ELF-1 (cell line): ENCODE data around the gene NDOR1.
"Not testable (repeated sequence)": the region's sequence is repeated elsewhere in the genome, so short reads cannot be mapped to it uniquely, and the experiment has no call there.

ENCODE experiments used
- DNase-seq: peaks from one replicate; pipeline ENCODE4 v3.0.0-alpha.2; 2016; ENCODE audit warnings: low read depth, low spot score

The NDOR1 gene

DNA sequence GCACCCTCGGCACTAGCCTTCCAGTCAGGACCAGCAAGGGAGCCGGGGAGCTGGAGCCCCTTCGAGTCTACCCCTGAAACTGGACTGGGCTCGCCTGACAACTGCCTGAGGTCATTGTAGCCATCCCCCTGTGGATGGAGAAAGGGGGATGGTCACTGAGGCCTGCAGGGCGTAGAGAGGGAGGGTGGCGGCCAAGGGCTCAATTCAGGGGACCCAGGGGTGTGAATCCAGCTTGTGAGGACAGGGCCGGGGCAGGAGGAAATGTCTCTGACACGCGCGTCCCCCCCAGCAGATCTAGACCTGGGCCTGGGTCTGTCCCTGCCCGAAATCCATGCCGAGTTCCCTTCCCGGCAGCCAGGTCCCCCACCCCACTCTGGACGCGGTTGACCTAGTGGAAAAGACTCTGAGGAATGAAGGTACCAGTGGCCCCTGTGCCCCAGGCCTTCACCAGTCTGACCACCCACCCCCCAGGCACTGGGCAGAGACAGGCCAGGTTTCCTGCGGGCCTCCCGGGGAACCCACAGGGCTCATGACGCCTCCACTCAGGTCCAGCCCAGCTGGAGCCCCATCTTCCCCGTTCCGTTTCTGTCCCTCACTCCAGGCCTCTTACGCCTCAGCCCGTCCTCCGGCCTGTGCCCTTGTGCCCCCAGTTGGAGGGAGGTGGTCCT, 26.0 kb downstream of the NDOR1 start:
- no peak for DNase-seq

- no peak for DNase-seq
Measured at GRCh38 chr9:137232101-137232500, 26.6 kb downstream of the NDOR1 start.

DNA sequence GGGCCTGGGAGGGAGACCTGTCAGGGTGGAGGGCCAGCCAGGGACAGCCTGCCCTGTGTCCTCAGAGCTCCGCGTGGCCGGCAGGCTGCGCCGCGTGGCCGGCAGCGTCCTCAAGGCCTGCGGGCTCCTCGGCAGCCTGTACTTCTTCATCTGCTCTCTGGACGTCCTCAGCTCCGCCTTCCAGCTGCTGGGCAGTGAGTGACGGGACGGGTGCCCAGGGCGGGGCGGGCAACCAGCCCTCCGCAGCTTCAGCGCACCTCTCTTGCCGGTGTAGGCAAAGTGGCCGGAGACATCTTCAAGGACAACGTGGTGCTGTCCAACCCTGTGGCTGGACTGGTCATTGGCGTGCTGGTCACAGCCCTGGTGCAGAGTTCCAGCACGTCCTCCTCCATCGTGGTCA, 27.0 kb downstream of the NDOR1 start:
- DNase-seq, result no peak

- DNase-seq, result no peak
Measured at GRCh38 chr9:137233143-137233980, 27.9 kb downstream of the NDOR1 start.

DNA sequence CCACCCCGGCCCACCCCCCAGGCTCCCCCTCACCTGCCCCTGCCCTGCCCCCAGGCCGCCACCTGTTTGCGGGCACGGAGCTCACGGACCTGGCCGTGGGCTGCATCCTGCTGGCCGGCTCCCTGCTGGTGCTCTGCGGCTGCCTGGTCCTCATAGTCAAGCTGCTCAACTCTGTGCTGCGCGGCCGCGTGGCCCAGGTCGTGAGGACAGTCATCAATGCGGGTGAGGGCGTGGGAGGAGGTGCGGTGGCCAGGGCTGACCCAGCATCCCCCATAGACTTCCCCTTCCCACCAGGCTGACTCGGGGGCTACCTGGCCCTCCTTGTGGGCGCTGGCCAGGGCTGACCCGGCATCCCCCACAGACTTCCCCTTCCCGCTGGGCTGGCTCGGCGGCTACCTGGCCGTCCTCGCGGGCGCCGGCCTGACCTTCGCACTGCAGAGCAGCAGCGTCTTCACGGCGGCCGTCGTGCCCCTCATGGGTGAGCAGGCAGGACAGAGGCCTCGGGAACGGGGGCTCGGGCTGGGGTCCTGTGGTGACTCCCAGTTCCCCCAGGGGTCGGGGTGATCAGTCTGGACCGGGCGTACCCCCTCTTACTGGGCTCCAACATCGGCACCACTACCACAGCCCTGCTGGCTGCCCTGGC, 28.7 kb downstream of the NDOR1 start:
- DNase-seq, result no peak

GRCh38 chr9:137234758-137235423, 29.4 kb downstream of the NDOR1 start:
- no peak for DNase-seq

DNA sequence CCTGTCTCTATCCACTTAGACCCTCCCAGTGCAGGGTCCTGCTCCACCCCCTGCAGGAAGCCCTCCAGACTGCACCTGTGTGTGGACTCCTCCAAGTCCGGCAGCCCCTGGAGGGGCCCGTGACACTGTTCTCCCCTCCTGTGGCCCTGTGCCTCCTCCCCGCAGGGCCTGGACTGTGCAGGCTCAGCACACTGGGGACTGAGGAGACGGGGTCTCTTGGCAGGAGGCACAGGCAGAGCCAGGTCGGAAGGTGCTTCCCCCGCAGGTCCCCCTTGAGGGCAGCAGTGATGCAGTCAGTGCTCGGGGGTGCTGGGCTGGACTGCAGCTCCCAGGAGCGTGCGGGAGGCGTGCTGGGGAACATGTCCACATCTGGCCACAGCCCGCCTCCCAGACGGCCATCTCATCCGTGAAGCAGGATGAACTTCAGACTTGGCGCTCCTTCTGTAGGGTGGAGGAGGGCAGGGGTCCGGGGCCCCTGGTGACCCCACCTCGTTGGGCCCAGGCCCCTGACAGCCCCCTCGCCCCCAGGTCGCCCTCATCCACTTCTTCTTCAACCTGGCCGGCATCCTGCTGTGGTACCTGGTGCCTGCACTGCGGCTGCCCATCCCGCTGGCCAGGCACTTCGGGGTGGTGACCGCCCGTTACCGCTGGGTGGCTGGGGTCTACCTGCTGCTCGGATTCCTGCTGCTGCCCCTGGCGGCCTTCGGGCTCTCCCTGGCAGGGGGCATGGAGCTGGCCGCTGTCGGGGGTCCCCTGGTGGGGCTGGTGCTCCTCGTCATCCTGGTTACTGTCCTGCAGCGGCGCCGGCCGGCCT, 30.1 kb downstream of the NDOR1 start:
- peak; percentile 39 for DNase-seq

DNA sequence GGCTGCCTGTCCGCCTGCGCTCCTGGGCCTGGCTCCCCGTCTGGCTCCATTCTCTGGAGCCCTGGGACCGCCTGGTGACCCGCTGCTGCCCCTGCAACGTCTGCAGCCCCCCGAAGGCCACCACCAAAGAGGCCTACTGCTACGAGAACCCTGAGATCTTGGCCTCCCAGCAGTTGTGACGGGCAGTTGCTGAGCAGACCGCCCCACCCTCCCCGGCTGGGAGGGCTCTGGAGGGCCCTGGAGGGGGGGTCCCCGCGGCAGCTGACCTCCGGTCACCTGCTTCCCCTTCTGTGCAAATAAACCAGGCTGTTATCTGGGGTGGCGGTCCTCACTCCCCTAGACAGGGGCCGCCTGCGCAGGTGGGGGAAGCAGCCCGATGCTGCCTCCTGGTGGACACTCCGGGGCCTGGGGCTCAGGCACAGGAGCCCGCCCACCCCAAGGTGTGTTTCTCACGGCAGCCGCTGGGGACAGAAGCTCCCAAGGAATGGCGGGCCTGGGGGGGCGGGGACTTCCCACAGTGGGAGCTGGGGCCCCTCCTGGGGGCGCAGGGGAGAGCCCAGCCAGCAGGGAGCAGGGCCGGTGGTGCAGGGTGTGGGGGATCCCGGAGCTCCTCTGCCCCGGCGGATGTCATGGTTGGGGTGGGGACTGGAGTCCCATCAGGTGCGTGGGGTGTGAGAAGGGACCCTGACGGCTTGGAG, 30.9 kb downstream of the NDOR1 start:
- peak; percentile 93 for DNase-seq

DNA sequence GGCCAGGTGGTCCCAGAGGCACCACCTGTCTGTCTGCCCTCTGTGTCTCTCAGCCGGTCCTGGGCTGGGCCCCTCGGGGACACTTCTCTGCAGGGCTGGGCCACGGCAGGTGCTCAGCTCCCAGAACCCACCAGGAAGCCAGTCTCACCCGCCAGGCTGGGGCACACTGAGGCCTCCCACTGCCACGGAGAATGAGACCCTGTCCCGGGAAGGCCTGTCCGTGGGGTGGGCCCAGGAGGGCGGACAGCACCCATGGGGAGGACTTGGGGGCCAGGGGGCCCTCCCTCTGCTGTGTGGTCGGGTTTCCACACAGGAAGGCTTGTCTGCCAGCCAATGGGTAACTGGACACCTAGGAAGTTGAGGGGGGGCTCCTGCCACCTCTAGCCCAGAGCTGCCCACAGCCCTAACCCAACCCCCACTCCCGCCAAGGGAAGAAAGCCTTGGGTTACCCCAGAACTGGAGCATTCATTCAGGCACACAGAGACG, 31.5 kb downstream of the NDOR1 start:
- DNase-seq, result no peak

- no peak for DNase-seq
Measured at GRCh38 chr9:137237759-137238726, 32.5 kb downstream of the NDOR1 start.

DNA sequence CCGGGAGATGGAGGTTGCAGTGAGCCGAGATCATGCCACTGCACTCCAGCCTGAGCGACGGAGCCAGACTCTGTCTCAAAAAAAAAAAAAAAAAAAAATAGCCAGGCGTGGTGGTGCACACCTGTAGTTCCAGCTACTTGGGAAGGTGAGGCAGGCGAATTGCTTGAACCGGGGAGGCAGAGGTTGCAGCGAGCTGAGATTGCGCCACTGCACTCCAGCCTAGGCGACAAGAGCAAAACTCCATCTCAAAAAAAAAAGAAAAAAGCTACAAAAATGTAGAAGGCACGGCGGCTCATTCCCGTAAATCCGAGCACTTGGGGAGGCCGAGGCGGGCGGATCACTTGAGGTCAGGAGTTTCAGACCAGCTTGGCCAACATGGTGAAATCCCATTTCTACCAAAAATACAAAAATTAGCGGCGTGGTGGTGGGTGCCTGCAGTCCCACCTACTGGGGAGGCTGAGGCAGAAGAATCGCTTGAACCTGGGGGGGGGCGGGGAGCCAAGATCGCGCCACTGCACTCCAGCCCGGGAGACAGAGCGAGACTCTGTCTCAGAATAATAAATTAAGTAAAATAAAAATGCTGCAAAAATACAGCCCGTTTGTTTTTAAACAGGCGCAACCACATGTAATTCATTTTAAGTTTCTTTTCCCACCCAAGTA, 34.2 kb downstream of the NDOR1 start:
- not testable (repeated sequence) for DNase-seq

DNA sequence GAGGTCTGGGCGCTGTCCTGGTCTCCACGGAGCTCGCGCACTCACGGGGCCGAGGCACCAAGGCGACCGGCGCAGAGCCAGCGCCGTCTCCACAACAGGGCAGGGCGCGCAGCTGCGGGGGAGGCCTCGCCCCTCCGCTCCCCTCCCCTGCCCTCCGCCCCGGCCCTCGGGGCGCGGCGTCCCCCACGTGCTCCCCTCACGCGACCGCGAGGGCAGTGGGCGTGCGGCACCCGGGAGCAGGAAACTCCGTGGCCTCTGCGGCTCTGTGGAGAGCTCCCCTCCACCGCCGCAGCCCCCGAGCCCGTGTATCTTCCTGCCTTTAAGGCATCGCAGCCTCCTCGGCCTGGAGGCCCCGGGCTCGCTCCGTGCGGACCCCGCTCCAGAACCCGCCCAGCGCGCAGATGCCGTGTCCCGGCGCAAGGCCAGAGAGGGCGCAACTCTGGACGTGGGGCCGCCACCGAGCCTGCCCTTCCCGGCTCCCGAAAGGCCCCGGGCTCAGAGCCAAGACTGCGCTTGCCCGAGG, 34.9 kb downstream of the NDOR1 start:
- no peak for DNase-seq

DNA sequence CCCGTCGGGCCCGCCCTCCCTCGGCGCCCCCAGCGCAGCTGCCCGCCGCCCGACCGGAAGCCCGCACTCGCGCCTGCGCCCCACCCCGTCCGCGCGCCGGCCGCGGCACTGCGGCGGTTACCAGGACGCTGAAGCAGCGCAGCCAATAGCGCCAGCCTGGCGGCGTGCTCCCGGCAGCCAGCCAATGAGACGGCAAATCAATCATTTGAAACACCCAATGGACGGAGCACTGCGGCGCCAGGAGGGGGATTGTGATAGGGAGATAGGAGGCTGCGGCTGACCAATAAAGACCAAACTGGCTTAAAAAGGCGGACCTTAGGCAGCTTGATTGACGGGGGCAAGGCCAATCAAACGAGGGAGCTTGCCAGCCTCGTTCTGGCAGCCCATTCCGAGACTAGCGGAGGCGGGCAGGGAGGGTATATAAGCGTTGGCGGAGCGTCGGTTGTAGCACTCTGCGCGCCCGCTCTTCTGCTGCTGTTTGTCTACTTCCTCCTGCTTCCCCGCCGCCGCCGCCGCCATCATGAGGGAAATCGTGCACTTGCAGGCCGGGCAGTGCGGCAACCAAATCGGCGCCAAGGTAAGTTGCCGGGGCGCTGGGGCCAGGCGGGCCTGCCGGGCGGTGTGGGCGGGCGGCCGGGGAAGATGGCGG, 35.5 kb downstream of the NDOR1 start, which contains the start of gene TUBB4B:
TUBB4B (plus strand) TSS at position 447 of the 649 bp plus-strand sequence; CDS start at position 521, 74 bp downstream.
- DNase-seq, result peak; percentile 100

GRCh38 chr9:137241490-137242268, 36.2 kb downstream of the NDOR1 start:
- no peak for DNase-seq

- DNase-seq, result no peak
Measured at GRCh38 chr9:137242269-137243203, 37.0 kb downstream of the NDOR1 start.

GRCh38 chr9:137243266-137243625, 37.7 kb downstream of the NDOR1 start:
- DNase-seq, result not testable (repeated sequence)
